A172 (cell line): ENCODE data around the gene OR10X1. TPM values are rescaled to one million over a fixed set of nuclear protein-coding genes. Genes with fewer than 3 reads are reported as not detected.

Experiments used
- DNase-seq: peaks from one replicate; pipeline ENCODE4 v3.0.0-alpha.2; 2015; ENCODE audit warnings: low spot score
- total RNA-seq: library from RNA; depleted of rRNA; stranded (reverse); fragments of >200 nt; shearing (Covaris generic); gene quantifications from 2 replicates; pipeline ENCODE4 v1.2.3, GENCODE V29; 2014; rRNA removed

OR10X1 gene, protein sequence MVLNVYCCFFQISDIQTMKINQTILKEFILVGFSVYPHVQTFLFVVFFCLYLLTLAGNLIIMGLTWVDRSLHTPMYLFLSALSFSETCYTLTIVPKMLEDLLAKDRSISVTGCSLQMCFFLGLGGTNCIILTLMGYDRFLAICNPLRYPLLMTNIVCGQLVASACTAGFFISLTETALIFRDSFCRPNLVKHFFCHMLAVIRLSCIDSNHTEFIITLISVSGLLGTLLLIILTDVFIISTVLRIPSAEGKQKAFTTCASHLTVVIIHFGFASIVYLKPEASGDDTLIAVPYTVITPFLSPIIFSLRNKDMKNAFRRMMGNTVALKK
- total RNA-seq, result not detected in 2 replicates

DNA sequence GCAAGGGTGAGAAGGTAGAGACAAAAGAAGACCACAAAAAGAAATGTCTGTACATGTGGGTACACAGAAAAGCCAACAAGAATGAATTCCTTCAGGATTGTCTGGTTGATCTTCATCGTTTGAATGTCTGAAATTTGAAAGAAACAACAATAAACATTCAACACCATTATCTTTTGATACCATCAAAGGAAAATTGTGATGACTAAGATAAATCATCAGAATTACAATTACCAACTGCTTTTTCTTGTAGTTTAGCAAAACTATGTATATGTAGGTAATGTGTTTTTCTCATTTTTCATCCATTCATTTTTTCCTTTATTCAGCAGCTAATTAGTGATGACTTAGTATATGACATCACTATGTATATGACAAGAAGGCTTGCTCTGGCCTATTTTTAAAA, at the start of gene OR10X1:
Gene OR10X1 (minus strand): TSS at position 167 of the 400 bp plus-strand sequence. CDS start 0 bp downstream, at position 167.
- DNase-seq, result no peak

DNA sequence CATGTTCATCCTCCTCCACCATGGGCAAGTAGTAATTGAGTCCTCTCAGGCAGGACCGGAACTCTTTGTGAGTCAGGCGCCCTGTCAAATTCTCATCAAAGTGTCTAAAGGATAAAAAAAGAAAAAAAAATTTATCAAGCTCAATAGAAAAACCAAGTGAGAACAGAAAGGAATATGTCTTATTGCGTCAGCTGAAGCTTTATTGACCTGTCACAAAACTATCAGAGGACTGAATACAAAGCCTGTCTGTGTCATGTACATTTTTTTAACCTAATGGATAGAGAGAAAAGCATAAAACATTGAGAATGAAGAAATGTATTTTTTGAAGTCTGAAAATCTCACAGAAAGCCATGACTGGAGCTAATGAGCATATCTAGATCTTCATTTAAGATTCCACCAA, 34.1 kb upstream of the OR10X1 start:
- no peak for DNase-seq

DNA sequence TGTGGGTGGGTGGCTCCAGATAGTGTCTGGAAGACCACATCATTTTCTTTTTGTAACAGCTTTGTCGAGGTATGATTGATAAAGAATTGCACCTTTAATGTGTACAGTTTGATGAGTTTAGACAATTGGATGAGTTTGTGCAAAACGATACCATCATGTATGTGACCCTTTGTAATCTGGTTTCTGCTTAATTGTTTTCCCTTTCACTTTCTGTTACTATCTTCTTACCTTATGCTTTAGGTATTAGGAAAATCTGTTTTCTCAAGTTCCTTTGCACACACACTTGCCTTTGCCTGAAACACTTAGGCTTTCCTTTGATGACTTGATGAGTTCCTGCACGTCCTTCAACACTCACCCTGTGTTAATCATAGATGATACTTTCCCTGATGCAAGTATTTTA, 32.2 kb upstream of the OR10X1 start:
- no peak for DNase-seq

DNA sequence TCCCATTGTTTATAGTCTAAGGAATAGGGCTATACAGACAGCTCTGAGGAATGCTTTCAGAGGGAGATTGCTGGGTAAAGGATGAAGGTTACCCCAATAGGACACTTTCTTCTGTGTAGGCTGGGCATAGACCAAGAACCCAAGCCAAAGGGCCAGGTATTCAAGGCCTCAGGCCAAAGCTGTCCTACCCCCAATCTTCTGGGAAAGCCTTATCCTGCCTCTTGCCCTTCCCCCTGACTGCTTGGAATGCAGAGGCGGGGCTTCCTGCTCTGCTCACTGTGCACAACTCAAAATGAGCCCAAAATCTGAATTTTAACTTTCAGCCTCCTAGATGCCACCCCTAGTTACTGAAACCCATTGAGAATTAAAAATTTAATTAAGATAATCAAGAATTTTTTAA, 27.6 kb upstream of the OR10X1 start:
- no peak for DNase-seq

DNA sequence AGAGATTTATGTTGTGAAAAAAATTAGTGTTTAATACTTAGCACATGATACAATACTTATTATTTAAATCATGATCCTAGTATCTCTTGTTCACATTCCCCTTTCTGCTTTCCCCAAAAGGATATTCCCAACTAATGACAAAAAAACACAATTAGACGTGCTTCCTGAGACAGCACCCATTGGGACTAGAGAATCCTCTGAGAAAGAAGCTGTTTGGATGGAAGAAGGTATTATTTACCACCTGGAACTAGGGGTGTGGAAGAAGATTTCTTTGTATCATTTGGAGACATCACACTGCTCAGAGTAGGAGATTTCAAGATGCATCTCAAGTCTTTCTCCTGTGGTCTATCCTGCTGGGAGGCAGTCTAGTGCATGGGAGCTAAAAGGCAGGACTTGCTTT, 25.3 kb upstream of the OR10X1 start, which contains the start of gene OR10Z1:
Gene OR10Z1 (plus strand): TSS at position 301 of the 400 bp plus-strand sequence. CDS start 1,171 bp downstream, outside the sequence.
- no peak for DNase-seq

DNA sequence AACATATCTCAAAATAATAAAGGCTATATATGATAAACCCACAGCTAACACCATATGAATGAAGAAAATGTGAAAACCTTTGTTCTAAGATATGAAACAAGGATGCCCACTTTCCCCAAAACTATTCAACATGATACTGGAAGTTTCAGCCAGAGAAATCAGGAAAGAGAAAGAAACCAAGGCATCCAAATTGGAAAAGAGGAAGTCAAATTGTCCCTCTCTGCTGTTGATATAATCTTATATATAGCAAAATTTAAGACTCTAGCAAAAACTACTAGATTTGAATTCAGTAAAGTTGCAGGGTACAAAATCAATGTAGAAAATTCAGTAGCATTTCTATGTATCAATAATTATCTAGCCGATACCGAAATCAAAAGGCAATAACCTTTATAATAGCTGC, 21.0 kb upstream of the OR10X1 start:
- DNase-seq, result no peak

DNA sequence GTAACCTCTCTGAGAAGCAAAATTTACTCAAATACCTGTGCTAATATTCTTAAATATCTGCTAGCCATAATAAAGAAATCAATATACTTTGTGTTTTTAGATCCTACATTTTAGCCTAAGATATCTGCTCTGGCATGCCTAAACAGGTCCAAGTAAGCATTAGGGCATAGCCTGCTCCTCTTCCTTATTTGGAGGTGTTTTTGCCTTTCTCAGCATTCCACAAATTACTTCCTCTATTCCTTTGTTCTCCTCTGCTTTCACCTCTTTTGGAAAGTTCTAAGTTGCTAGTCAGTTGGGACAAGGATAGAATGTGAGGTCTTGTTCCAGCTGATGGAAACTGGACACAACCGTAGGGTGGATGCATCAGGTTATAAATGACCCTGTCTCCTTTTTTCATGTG, 7.2 kb upstream of the OR10X1 start:
- DNase-seq, result no peak

DNA sequence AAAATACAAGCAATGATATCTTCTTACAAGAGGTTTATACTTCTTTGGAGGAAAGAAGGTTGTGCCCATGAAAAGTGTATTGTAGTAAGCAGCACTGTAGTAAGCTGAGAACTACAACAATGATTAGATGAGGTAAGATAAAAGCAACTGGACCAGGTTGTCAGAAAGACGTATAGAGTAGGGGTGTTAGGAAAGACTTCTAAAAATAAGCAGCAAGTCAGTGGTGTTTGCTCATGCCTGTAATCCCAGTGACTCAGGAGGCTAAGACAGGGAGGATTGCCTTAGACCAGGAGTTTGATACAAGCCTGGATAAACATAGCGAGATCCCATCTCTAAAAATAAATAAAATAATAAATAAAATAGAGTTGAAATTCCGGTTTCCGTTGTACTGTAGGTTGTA, 4.3 kb upstream of the OR10X1 start:
- DNase-seq, result no peak

DNA sequence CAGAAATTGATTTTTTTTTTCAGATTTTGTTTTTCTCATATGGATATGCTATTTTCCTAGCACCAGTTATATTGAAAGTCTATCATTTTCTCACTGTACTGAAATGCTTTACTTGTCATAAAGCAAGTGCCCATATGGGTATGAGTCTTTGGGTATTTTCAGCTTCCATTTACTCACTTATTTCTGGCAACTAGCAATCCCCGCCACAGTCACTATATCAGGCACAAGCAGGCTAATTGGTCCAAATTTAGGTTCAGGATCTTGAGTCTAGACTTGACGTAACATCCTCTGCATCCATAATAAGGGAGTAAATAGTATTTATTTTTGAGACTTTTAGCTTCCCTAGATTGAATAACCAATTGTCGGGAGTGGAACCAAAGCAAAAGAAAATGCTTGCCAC, 2.1 kb downstream of the OR10X1 start:
- no peak for DNase-seq

DNA sequence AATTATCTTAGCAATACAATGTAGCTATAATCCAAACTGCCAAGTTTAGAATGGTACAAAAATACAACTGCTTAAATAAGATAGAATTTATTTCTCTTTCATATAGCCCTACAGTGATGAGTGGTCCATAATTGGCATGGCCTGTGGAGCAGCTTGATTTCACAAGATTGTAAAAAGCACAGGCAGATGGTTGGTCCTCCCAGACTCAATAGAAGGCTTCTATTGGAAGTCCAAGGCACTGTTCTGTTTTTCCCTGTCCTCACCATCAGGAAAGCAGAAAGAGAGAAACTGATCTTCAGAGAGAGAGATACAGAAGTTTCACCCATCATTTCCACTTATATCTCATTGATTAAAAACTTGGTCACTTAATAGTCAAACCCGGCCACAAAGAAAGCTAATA, 7.5 kb downstream of the OR10X1 start:
- no peak for DNase-seq

DNA sequence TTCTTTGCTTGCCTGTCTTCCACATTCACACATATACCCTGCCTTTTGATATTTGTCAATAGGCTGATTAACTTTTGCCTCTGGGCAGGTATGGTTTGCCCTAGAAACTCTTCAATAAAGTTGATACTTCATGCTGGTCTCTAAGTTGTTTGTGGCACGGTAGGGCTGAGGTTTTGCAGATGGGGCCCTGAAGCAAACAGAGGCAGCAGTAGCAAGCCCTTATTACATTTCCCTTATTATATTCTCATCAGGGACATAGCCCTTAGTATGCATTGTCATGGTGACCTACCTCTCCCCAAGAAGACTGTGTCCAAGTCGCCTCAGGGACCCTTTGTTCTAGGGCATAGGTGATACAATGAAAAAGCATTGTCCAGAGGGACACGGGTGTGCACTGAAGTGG, 9.2 kb downstream of the OR10X1 start, which contains the start of gene OR6P1:
Gene OR6P1 (minus strand): TSS at position 101 of the 400 bp plus-strand sequence. CDS start 6,976 bp downstream, outside the sequence.
- no peak for DNase-seq

DNA sequence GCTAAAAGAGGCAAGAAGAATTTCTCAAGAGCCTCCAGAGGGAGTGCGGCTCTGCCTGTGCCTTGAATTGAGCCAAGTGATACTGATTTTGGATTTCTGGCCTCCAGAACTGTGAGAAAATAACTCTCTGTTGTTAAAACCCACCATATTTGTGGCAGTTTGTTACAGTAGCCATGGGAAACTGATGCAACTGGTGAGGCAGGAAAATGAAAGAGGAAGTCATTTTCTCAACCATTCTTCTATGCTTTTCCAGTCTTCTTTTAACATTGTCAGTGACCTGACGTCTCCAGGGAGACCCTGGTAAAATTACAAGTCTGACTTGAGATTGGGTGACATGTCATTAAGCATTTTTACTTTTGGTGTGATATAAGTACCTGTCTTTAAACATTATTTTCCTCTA, 15.1 kb downstream of the OR10X1 start:
- no peak for DNase-seq

DNA sequence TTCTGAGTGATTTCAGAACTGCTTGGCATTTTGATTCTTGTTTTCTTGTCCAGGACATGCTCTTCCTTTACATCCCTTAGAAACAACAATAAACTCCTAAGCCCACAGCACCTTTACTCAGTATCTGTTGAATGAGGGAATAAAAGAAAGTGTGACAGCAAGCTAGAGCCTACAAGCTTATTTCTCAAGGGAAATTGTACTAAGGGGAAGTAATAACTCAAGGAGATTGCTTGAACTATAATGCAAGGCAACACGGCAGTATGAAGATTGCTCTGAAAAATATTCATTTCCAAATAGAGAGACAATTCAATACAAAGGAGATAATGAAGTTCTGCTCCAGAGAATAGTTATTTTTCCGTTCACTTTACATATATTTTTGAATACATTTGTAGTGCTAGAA, 15.8 kb downstream of the OR10X1 start:
- DNase-seq, result no peak

DNA sequence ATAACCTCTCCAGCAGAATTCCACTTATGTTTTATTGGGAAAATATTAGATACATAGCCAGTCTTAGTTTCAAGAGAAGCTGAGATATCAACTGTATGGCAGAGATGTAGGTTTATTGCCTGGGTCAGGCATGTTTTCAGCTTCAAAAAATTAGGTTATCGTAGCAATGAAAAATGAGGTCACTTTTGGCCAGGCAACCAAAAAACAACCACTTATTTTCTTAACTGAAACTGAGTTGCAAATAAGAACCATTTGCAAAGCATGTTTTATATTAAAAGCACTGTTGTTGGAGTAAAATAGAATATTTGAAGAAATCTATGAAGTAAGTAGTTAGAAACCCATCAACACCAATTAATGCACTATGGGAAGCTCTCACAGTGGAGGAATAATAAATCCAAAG, 20.0 kb downstream of the OR10X1 start:
- DNase-seq, result no peak

DNA sequence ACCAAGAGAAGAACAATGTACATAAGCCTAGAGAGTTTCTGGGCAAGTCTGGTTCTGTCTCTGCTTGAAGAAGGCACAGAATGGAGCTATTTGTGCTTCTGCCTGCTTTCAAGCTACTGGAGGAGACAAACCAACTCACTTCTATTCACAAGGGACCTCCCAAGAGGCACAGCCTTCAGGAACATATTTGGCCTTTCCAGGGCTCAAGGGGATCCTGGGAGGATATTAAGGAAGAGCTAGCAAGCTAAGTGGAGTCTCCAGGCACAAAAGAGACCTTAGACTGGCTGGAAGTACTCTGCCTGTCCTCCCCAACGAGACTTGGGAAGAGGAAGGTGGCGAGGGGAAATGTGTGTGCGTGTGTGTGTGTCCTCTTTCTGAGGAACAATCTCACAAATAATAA, 25.3 kb downstream of the OR10X1 start, which contains the start of gene OR6Y1:
Gene OR6Y1 (minus strand): TSS at position 54 of the 400 bp plus-strand sequence. CDS start 6,300 bp downstream, outside the sequence.
- DNase-seq, result no peak

DNA sequence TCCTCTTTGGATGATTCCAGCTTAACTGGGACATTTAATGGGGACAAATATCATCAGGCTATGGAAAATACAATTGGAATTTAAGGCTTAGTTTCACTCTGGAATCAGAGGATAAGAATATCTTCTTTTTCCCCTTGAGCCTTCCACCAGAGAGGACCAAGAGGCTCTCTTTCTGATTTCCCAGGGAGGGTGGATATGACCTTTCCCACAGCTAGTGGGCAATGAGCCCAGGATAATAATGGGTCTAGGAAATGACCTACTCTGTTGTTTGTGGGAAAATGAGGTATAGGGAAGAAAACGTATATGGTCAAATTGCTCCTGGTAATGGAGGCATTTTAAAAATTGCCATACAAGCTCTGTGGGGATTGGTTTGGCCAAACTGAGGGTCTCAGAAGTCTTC, 27.4 kb downstream of the OR10X1 start:
- no peak for DNase-seq

DNA sequence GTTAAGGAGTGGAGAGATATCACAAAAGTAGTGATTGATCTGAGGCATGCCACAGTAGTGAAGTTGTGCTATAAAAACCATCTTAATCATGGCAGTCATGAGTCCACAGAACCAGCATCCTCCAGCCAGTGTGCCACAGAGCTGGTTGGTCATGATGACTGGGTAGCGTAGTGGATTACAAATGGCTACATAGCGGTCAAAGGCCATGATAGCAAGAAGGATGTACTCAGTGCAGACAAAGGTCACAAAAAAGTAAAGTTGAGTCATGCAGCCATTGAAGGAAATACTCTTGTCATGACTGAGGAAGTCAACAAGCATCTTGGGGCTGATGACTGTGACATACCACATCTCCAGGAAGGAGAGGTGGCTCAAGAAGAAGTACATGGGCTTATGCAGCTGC, 32.2 kb downstream of the OR10X1 start:
- no peak for DNase-seq

DNA sequence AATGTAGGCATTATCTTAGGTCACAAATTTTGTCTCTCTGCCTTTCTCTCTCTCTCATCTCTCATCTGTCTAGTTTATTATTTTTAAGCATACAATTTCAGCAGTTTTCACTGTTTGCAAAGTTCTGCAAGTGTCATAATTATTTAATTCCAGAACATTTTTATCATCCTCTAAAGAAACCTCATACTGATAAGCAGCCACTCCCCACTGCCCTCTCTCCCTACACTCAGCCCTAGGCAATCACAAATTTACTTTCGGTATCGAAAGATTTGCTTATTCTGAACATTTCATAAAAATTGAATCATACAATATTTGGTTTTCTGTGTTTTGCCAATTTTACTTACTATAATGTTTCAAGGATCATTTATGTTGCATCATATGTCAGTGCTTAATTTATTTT, 42.1 kb downstream of the OR10X1 start:
- no peak for DNase-seq

DNA sequence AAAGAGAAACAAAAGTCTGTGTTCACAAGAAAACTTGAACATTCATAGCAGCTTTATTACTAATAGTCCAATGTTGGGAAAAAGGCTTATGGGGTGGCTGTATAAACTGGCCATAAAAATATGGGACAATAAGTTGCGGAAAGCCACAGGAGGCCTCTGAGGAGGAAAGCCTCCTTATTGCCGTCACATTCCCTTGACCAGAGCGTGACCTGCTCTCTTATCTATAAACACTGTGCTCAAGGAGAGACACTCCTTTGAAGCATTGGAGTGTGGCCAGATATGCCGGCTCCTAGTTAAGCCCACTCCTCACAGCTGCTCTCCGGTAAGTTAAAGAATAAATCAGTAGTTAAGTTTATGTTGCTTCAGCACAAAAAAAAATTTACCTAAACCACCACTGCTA, 45.2 kb downstream of the OR10X1 start:
- DNase-seq, result no peak
